ENCODE measurements around the gene PRH1. TPM values are rescaled to one million over a fixed set of nuclear protein-coding genes. Genes with fewer than 3 reads are reported as not detected.

The PRH1 gene
- total and polyA plus RNA-seq, 2 of the 8 experiments (the other 6 are each of a cell fraction or from before 2014, with no cell fraction given) = 4.5 to 6.5 TPM

DNA sequence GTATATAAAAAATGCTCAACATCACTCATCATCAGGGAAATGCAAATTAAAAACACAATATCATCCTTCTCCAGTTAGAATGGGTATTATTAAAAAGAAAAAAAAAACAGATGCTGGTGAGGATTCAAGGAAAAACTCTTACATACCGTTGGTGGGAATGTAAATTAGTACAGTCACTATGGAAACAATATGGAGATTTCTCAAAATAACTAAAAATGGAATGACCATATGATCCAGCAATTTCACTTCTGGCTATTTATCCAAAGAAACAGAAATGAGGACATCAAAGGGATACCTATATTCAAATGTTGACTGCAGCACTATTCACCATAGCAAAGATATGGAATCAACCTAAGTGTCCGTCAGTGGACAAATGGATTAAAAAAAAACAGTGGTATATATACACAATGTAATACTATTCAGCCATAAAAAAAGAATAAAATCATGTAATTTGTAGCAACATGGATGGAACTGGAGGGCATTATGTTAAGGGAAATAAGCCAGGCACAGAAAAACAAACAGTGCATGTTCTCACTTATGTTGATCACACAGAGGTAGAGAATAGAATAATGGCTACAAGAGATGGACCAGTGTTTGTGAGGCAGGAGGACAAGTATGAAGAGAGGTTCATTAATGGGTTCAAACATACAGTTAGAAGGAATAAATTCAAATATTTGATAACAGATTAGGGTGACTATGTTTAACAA, 20.4 kb downstream of the PRH1 start (continued):
- TF ChIP-seq RBBP5 (IDR thresholded peaks at IDR 0.05; ENCODE audit: borderline replicate concordance, low read depth, low read length) (no peak), CHD2 (IDR thresholded peaks at IDR 0.05; ENCODE audit: low read length) (no peak)

Measured in H1 (cell line).